ENCODE data around the gene ZNF682. TPM values are rescaled to one million over a fixed set of nuclear protein-coding genes. Genes with fewer than 3 reads are reported as not detected.
"Not testable (repeated sequence)": the region's sequence is repeated elsewhere in the genome, so short reads cannot be mapped to it uniquely, and the experiment has no call there.

ZNF682 gene
- total RNA-seq, 2 donors from 2014 or later = 4.3 to 4.9 TPM

- WGBS = 93% methylated on average over 4 of the region's 4 CpGs
Measured at GRCh38 chr19:19966862-19967261, 72.4 kb downstream of the ZNF682 start.

GRCh38 chr19:19966126-19966525 is 73.2 kb downstream of the ZNF682 start:
- WGBS = 97% methylated on average over 3 of the region's 3 CpGs
- not testable (repeated sequence) for DNase-seq (ENCODE audit: low spot score)

More at GRCh38 chr19:19966862-19967261, 72.4 kb downstream of the ZNF682 start:
- no peaks in the 10 kb centered on the region for H3K27me3 ChIP-seq (replicated peaks; ENCODE audit: insufficient read depth)
- H3K4me1 ChIP-seq (replicated peaks) = no peaks in the 10 kb centered on the region
- intact Hi-C loops (cut with DNase I) = no loop called here
- no peak overlapping the region for H3K4me3 ChIP-seq
- DNase-seq (ENCODE audit: low spot score) = no peak
- TF ChIP-seq POLR2AphosphoS5 (IDR thresholded peaks at IDR 0.05) (no peak), POLR2A (IDR thresholded peaks at IDR 0.05) (no peak)
- TF ChIP-seq, protein P1, sequence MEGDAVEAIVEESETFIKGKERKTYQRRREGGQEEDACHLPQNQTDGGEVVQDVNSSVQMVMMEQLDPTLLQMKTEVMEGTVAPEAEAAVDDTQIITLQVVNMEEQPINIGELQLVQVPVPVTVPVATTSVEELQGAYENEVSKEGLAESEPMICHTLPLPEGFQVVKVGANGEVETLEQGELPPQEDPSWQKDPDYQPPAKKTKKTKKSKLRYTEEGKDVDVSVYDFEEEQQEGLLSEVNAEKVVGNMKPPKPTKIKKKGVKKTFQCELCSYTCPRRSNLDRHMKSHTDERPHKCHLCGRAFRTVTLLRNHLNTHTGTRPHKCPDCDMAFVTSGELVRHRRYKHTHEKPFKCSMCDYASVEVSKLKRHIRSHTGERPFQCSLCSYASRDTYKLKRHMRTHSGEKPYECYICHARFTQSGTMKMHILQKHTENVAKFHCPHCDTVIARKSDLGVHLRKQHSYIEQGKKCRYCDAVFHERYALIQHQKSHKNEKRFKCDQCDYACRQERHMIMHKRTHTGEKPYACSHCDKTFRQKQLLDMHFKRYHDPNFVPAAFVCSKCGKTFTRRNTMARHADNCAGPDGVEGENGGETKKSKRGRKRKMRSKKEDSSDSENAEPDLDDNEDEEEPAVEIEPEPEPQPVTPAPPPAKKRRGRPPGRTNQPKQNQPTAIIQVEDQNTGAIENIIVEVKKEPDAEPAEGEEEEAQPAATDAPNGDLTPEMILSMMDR (IDR thresholded peaks at IDR 0.05) = no peak
- H3K9me3 ChIP-seq = no peaks in the 10 kb centered on the region
- no peak overlapping the region for H3K27ac ChIP-seq
- no peaks in the 10 kb centered on the region for H3K36me3 ChIP-seq

GRCh38 chr19:19964416-19964815 is 74.9 kb downstream of the ZNF682 start:
- no peak for DNase-seq (ENCODE audit: low spot score)
- 81% methylated on average over 7 of the region's 7 CpGs for WGBS
- intact Hi-C loops (cut with DNase I) = no loop called here
- TF ChIP-seq POLR2A (IDR thresholded peaks at IDR 0.05) = no peak
- no peak for TF ChIP-seq POLR2AphosphoS5 (IDR thresholded peaks at IDR 0.05)
- TF ChIP-seq, protein P1 (IDR thresholded peaks at IDR 0.05) = no peak
- H3K9me3 ChIP-seq = no peaks in the 10 kb centered on the region
- no peaks in the 10 kb centered on the region for H3K4me1 ChIP-seq (replicated peaks)
- H3K27me3 ChIP-seq (replicated peaks; ENCODE audit: insufficient read depth) = no peaks in the 10 kb centered on the region
- no peaks in the 10 kb centered on the region for H3K36me3 ChIP-seq
- no peak overlapping the region for H3K4me3 ChIP-seq
- H3K27ac ChIP-seq = no peak overlapping the region

More at GRCh38 chr19:19966126-19966525, 73.2 kb downstream of the ZNF682 start:
- intact Hi-C loops (cut with DNase I); H3K36me3 ChIP-seq; H3K4me3 ChIP-seq; H3K27ac ChIP-seq; H3K9me3 ChIP-seq; H3K4me1 ChIP-seq (replicated peaks); H3K27me3 ChIP-seq (replicated peaks; ENCODE audit: insufficient read depth): not testable (repeated sequence)

DNA sequence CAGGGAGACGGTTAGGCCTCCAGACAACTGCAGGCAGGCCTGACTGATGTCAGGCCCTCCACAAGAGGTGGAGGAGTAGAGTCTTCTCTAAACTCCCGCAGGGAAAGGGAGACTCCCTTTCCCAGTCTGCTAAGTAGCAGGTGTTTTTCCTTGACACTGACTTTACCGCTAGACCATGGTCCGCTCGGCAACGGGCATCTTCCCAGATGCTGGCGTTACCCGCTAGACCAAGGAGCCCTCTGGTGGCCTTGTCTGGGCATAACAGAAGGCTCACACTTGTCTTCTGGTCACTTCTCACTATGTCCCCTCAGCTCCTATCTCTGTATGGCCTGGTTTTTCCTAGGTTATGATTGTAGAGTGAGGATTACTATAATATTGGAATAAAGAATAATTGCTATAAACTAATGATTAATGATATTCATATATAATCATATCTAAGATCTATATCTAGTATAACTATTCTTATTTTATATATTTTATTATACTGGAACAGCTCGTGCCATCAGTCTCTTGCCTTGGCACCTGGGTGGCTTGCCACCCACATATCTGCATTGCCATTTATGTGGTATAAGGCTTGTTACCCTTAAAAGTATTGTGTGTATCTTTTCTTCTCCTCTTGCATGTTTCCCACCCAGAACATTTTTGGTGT is 80.0 kb downstream of the ZNF682 start:
- H3K36me3 ChIP-seq; H3K27ac ChIP-seq; H3K9me3 ChIP-seq; H3K27me3 ChIP-seq (replicated peaks; ENCODE audit: insufficient read depth); H3K4me1 ChIP-seq (replicated peaks); H3K4me3 ChIP-seq: not testable (repeated sequence)
- DNase-seq (ENCODE audit: low spot score) = peak; percentile 57
- TF ChIP-seq, protein P1 (IDR thresholded peaks at IDR 0.05) = peak in 3 of 4 experiments; percentile 53 to 72 (median 71)
- peak; percentile 34 for TF ChIP-seq POLR2AphosphoS5 (IDR thresholded peaks at IDR 0.05)
- WGBS = 18% methylated on average over 9 of the region's 9 CpGs
- intact Hi-C loops (cut with DNase I) = loop anchor here (5.0 kb wide), 1 partner anchor 427 kb away; no protein-coding TSS in a partner anchor

DNA sequence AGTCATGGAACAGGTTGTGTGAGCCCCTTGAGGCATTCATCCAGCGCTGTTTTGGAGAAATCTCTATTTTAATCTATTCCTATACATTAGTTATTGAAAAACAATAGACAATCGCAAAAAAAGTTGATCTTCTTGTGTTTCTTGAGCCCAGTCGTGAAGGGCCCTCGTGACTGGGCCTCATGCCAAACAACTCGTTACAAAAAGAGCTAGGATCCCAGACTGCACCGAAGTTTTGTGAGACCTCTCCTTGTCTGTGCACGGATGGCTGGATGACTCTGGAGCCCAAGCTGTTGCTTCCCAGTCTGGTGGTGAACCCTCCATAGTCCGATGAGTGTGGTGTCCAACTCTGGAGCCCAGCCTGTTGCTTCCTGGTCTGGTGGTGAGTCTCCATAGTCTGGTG is 81.5 kb downstream of the ZNF682 start:
- 72% methylated on average over 8 of the region's 8 CpGs for WGBS
- H3K27ac ChIP-seq = not testable (repeated sequence)
- intact Hi-C loops (cut with DNase I) = loop anchor here (5.0 kb wide), 1 partner anchor 425 kb away; no protein-coding TSS in a partner anchor

DNA sequence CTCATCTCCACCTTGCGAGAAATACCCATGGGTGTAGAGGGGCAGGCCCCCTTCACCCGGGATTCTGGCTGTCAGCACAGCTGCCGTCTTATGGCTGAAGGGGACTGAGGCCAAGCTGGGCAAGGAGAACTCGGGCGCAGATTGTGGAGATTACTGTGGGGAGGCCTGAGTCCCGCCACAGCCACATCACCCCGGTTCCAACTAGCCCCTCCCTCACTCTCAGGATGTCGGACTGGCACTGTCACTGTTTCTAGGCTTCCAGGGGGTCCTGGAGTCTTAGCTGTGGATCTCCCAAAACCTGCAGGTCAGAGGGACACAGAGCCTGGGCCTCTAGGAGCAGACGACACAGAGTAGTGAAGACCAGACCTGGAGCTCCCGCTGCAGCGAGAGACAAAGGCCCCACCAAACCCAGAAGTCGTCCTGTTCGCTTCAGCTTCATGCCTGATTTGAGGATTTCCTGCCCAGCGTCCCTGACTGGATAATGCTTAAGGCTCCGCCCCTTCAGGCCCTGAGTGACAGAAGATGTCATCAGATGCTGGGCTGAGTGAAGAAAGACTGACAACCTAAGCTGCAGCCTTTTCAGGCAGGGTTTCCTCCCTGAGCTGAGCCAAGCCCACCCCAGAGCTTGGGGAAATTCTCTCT is 82.8 kb downstream of the ZNF682 start:
- no peaks in the 10 kb centered on the region for H3K36me3 ChIP-seq
- no peak overlapping the region for H3K27ac ChIP-seq
- H3K27me3 ChIP-seq (replicated peaks; ENCODE audit: insufficient read depth) = no peaks in the 10 kb centered on the region
- H3K4me3 ChIP-seq = no peak overlapping the region
- intact Hi-C loops (cut with DNase I) = loop anchor here (5.0 kb wide), 1 partner anchor 424 kb away; no protein-coding TSS in a partner anchor
- TF ChIP-seq POLR2AphosphoS5 (IDR thresholded peaks at IDR 0.05) (no peak), POLR2A (IDR thresholded peaks at IDR 0.05) (no peak)
- TF ChIP-seq, protein P1 (IDR thresholded peaks at IDR 0.05) = no peak
- no peaks in the 10 kb centered on the region for H3K4me1 ChIP-seq (replicated peaks)
- 41% methylated on average over 15 of the region's 15 CpGs for WGBS
- DNase-seq (ENCODE audit: low spot score) = no peak
- H3K9me3 ChIP-seq = no peaks in the 10 kb centered on the region

More for the DNA sequence above, 81.5 kb downstream of the ZNF682 start:
- not testable (repeated sequence) for H3K36me3 ChIP-seq; H3K9me3 ChIP-seq; DNase-seq (ENCODE audit: low spot score); H3K27me3 ChIP-seq (replicated peaks; ENCODE audit: insufficient read depth); H3K4me3 ChIP-seq; H3K4me1 ChIP-seq (replicated peaks)

Measured in prostate gland (tissue), 2 donors.